Measurements from ENCODE around the gene PIAS1.

GRCh38 chr15:68052431-68052830 is 1.7 kb upstream of the PIAS1 start:
- TF ChIP-seq CTCF (conservative IDR thresholded peaks at IDR 0.05; ENCODE audit: low read length) (no peak), EZH2phosphoT487 (IDR thresholded peaks at IDR 0.05; ENCODE audit: borderline replicate concordance, low read depth, low read length) (no peak)
